ENCODE measurements around the gene PLEKHA7.
"Not testable (repeated sequence)": the region's sequence is repeated elsewhere in the genome, so short reads cannot be mapped to it uniquely, and the experiment has no call there.

Gene PLEKHA7

GRCh38 chr11:16911186-16911585, 103.0 kb downstream of the PLEKHA7 start:
- no peak for DNase-seq (ENCODE audit: low read depth in 2 of 2)

GRCh38 chr11:16909359-16910035, 104.7 kb downstream of the PLEKHA7 start:
- DNase-seq (ENCODE audit: low read depth in 2 of 2) = no peak

- DNase-seq (ENCODE audit: low read depth in 2 of 2) = no peak
These were observed 108.8 kb downstream of the PLEKHA7 start for GRCh38 chr11:16905375-16905774.

GRCh38 chr11:16904761-16905160, 109.5 kb downstream of the PLEKHA7 start:
- DNase-seq (ENCODE audit: low read depth in 2 of 2) = not testable (repeated sequence)

GRCh38 chr11:16902781-16903378, 111.3 kb downstream of the PLEKHA7 start:
- DNase-seq (ENCODE audit: low read depth in 2 of 2) = no peak

GRCh38 chr11:16902182-16902581, 112.0 kb downstream of the PLEKHA7 start:
- no peak for DNase-seq (ENCODE audit: low read depth in 2 of 2)

- no peak for DNase-seq (ENCODE audit: low read depth in 2 of 2)
These were observed 113.7 kb downstream of the PLEKHA7 start for GRCh38 chr11:16900491-16900890.

GRCh38 chr11:16899708-16900303, 114.4 kb downstream of the PLEKHA7 start:
- no peak for DNase-seq (ENCODE audit: low read depth in 2 of 2)

GRCh38 chr11:16898274-16898985, 115.8 kb downstream of the PLEKHA7 start:
- DNase-seq (ENCODE audit: low read depth in 2 of 2) = no peak

- DNase-seq (ENCODE audit: low read depth in 2 of 2) = no peak
These were observed 116.6 kb downstream of the PLEKHA7 start for GRCh38 chr11:16897470-16898061.

- no peak for DNase-seq (ENCODE audit: low read depth in 2 of 2)
These were observed 117.3 kb downstream of the PLEKHA7 start for GRCh38 chr11:16896729-16897469.

GRCh38 chr11:16895306-16895705, 118.9 kb downstream of the PLEKHA7 start:
- no peak for DNase-seq (ENCODE audit: low read depth in 2 of 2)

GRCh38 chr11:16893456-16894066, 120.7 kb downstream of the PLEKHA7 start:
- DNase-seq (ENCODE audit: low read depth in 2 of 2) = no peak

GRCh38 chr11:16891964-16892363, 122.2 kb downstream of the PLEKHA7 start:
- DNase-seq (ENCODE audit: low read depth in 2 of 2) = no peak

- DNase-seq (ENCODE audit: low read depth in 2 of 2) = no peak
These were observed 123.0 kb downstream of the PLEKHA7 start for GRCh38 chr11:16891165-16891564.

- DNase-seq (ENCODE audit: low read depth in 2 of 2) = no peak
These were observed 123.8 kb downstream of the PLEKHA7 start for GRCh38 chr11:16890442-16890841.

GRCh38 chr11:16889905-16890304, 124.3 kb downstream of the PLEKHA7 start:
- no peak for DNase-seq (ENCODE audit: low read depth in 2 of 2)

GRCh38 chr11:16889010-16889409, 125.2 kb downstream of the PLEKHA7 start:
- not testable (repeated sequence) for DNase-seq (ENCODE audit: low read depth in 2 of 2)

- DNase-seq (ENCODE audit: low read depth in 2 of 2) = not testable (repeated sequence)
These were observed 126.3 kb downstream of the PLEKHA7 start for GRCh38 chr11:16887887-16888286.

- DNase-seq (ENCODE audit: low read depth in 2 of 2) = no peak
These were observed 131.0 kb downstream of the PLEKHA7 start for GRCh38 chr11:16883174-16883573.

- DNase-seq (ENCODE audit: low read depth in 2 of 2) = no peak
These were observed 132.4 kb downstream of the PLEKHA7 start for GRCh38 chr11:16881766-16882165.

Measured in stimulated activated CD4-positive, alpha-beta T cell treated with anti-CD3 and anti-CD28 coated beads, Interleukin-12 subunit alpha, Interleukin-12 subunit beta, amount 100 ng/mL, for 24 hours (primary cell).